ENCODE results near the gene IL18BP. TPM values are rescaled to one million over a fixed set of nuclear protein-coding genes. Genes with fewer than 3 reads are reported as not detected.

IL18BP gene
- total RNA-seq, 1 experiment from 2014 or later: 10.6 TPM

- no peak for DNase-seq (ENCODE audit: low spot score)
- TF ChIP-seq CTCF (conservative IDR thresholded peaks at IDR 0.05; ENCODE audit: low read depth, low read length) (no peak), EZH2 (IDR thresholded peaks at IDR 0.05; ENCODE audit: borderline replicate concordance, low read depth, low read length, poor library complexity, severe bottlenecking) (no peak)
- Histone ChIP-seq H3K9me3 (ENCODE audit: low read depth, low read length, poor library complexity, severe bottlenecking) (no peaks in the 10 kb centered on the region), H3K36me3 (ENCODE audit: insufficient read depth, low read length, poor library complexity, severe bottlenecking) (peaks cover 99% of the 10 kb centered on the region), H3K27me3 (replicated peaks; ENCODE audit: insufficient read depth, low read depth, low read length, poor library complexity) (no peaks in the 10 kb centered on the region), H3K4me1 (ENCODE audit: insufficient read depth, low read length, poor library complexity, severe bottlenecking) (no peaks in the 10 kb centered on the region), H3K27ac (ENCODE audit: low read depth, low read length, poor library complexity, severe bottlenecking) (no peak overlapping the region), H3K4me3 (ENCODE audit: low read depth, low read length, poor library complexity, severe bottlenecking) (no peak overlapping the region)
- ChIA-PET CTCF (no interaction called here), POLR2A (ENCODE audit: low non-redundant PET) (interaction anchor here (0.6 kb wide), 1 partner anchor 33 kb away, joined by 9 read pairs; no protein-coding TSS in a partner anchor)
- intact Hi-C loops (cut with micrococcal nuclease; ENCODE audit: unreplicated experiment): no loop called here
- no TSS peak for BruUV-seq (replicated peaks)
Observed at GRCh38 chr11:72018171-72018570, 19.5 kb downstream of the IL18BP start.

- Histone ChIP-seq H3K27me3 (replicated peaks; ENCODE audit: insufficient read depth, low read depth, low read length, poor library complexity) (no peaks in the 10 kb centered on the region), H3K27ac (ENCODE audit: low read depth, low read length, poor library complexity, severe bottlenecking) (no peak overlapping the region), H3K9me3 (ENCODE audit: low read depth, low read length, poor library complexity, severe bottlenecking) (no peaks in the 10 kb centered on the region), H3K4me3 (ENCODE audit: low read depth, low read length, poor library complexity, severe bottlenecking) (no peak overlapping the region), H3K4me1 (ENCODE audit: insufficient read depth, low read length, poor library complexity, severe bottlenecking) (peaks cover 14% of the 10 kb centered on the region), H3K36me3 (ENCODE audit: insufficient read depth, low read length, poor library complexity, severe bottlenecking) (peaks cover 88% of the 10 kb centered on the region)
- POLR2A ChIA-PET (ENCODE audit: low non-redundant PET): no interaction called here
- TF ChIP-seq EZH2 (IDR thresholded peaks at IDR 0.05; ENCODE audit: borderline replicate concordance, low read depth, low read length, poor library complexity, severe bottlenecking) (no peak), CTCF (conservative IDR thresholded peaks at IDR 0.05; ENCODE audit: low read depth, low read length) (no peak)
- intact Hi-C loops (cut with micrococcal nuclease; ENCODE audit: unreplicated experiment): no loop called here
- CTCF ChIA-PET: no interaction called here
- no TSS peak for BruUV-seq (replicated peaks)
- no peak for DNase-seq (ENCODE audit: low spot score)
Observed at GRCh38 chr11:72023335-72023734, 24.6 kb downstream of the IL18BP start.

GRCh38 chr11:72024069-72024754 is 25.5 kb downstream of the IL18BP start:
- no peak for TF ChIP-seq EZH2 (IDR thresholded peaks at IDR 0.05; ENCODE audit: borderline replicate concordance, low read depth, low read length, poor library complexity, severe bottlenecking)
- no peak for TF ChIP-seq CTCF (conservative IDR thresholded peaks at IDR 0.05; ENCODE audit: low read depth, low read length)
- ChIA-PET CTCF (interaction anchor here (0.9 to 3.1 kb wide), 8 partner anchors 16 to 407 kb away, joined by 3 to 59 read pairs (median 6); no protein-coding TSS in a partner anchor), POLR2A (ENCODE audit: low non-redundant PET) (no interaction called here)
- H3K27ac ChIP-seq (ENCODE audit: low read depth, low read length, poor library complexity, severe bottlenecking): no peak overlapping the region
- peaks cover 88% of the 10 kb centered on the region for H3K36me3 ChIP-seq (ENCODE audit: insufficient read depth, low read length, poor library complexity, severe bottlenecking)
- no peak overlapping the region for H3K4me3 ChIP-seq (ENCODE audit: low read depth, low read length, poor library complexity, severe bottlenecking)
- intact Hi-C loops (cut with micrococcal nuclease; ENCODE audit: unreplicated experiment): no loop called here
- H3K9me3 ChIP-seq (ENCODE audit: low read depth, low read length, poor library complexity, severe bottlenecking): no peaks in the 10 kb centered on the region
- no peaks in the 10 kb centered on the region for H3K27me3 ChIP-seq (replicated peaks; ENCODE audit: insufficient read depth, low read depth, low read length, poor library complexity)
- no TSS peak for BruUV-seq (replicated peaks)
- DNase-seq (ENCODE audit: low spot score): no peak
- H3K4me1 ChIP-seq (ENCODE audit: insufficient read depth, low read length, poor library complexity, severe bottlenecking): peaks cover 18% of the 10 kb centered on the region

All from A673 (cell line).